ENCODE data around the gene TMEM238. TPM values are rescaled to one million over a fixed set of nuclear protein-coding genes. Genes with fewer than 3 reads are reported as not detected.
"Not testable (repeated sequence)": the region's sequence is repeated elsewhere in the genome, so short reads cannot be mapped to it uniquely, and the experiment has no call there.

TMEM238 gene
- total RNA-seq, 1 experiment from 2014 or later: not detected

DNA sequence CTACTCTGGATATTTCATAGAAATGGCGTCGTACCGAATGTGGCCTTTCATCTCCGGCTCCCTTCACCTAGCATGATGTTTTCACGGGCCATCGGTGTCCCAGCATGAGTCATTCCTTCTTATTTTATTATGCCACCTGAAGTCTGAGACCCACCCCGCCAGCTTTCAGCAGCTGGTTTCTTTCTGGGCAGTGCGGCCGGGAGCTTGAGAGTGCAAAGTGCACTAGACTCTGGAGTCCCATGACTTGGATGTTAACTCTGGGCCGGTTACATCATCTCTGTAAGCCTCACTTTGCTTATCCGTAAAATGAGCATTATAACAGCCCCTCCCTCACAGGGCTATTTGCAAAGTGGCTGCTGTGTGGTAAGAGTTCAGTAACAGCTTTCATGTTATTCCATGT, 50.2 kb downstream of the TMEM238 start:
- in situ Hi-C loops (cut with HindIII; ENCODE audit: low pct_unique_long_range_greater_than_20kb, low sequenced_read_pairs): no loop called here
- no peak for DNase-seq (ENCODE audit: low read depth, low spot score)

DNA sequence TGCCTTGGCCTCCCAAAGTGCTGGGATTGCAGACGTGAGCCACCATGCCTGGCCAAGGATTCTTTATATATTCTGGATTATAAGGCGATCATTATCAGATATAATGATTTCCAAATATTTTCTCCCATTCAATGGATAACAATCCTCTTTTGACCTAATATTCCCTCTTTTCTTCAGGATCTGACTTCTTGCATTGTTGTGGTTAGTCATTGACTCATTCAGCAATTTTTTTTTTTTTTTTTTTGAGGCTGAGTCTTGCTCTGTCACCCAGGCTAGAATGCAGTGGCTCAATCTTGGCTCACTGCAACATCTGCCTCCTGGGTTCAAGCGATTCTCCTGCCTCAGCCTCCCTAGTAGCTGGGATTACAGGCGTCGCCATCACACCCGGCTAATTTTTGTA, 54.3 kb downstream of the TMEM238 start:
- DNase-seq (ENCODE audit: low read depth, low spot score); in situ Hi-C loops (cut with HindIII; ENCODE audit: low pct_unique_long_range_greater_than_20kb, low sequenced_read_pairs): not testable (repeated sequence)

Other genes starting within 250 kb of the TMEM238 start
- 53.1 and 53.4 TPM in 2 replicates for gene TNNT1, start 235.1 kb downstream of the TMEM238 start, total RNA-seq (2014; rRNA removed; shearing (Covaris generic))
- 1.6 and 2.3 TPM in 2 replicates for gene TNNI3, start 226.6 kb downstream of the TMEM238 start, total RNA-seq (2014; rRNA removed; shearing (Covaris generic))
- 2.8 and 3.2 TPM in 2 replicates for gene DNAAF3, start 217.7 kb downstream of the TMEM238 start, total RNA-seq (2014; rRNA removed; shearing (Covaris generic))
- 0.37 and 1.1 TPM in 2 replicates for gene SYT5, start 204.0 kb downstream of the TMEM238 start, total RNA-seq (2014; rRNA removed; shearing (Covaris generic))
- gene PTPRH, start 174.8 kb downstream of the TMEM238 start, total RNA-seq (2014; rRNA removed; shearing (Covaris generic)): 29.8 and 38.1 TPM in 2 replicates
- 0.21 and 0.55 TPM in 2 replicates for gene TMEM86B, start 155.5 kb downstream of the TMEM238 start, total RNA-seq (2014; rRNA removed; shearing (Covaris generic))
- gene PPP6R1, start 125.3 kb downstream of the TMEM238 start, total RNA-seq (2014; rRNA removed; shearing (Covaris generic)): 33.7 and 44.3 TPM in 2 replicates
- 33.7 and 39.7 TPM in 2 replicates for gene HSPBP1, start 104.2 kb downstream of the TMEM238 start, total RNA-seq (2014; rRNA removed; shearing (Covaris generic))
- gene BRSK1, start 100.3 kb downstream of the TMEM238 start, total RNA-seq (2014; rRNA removed; shearing (Covaris generic)): 3.3 and 3.5 TPM in 2 replicates
- not detected in 2 replicates for gene TMEM150B, start 59.0 kb downstream of the TMEM238 start, total RNA-seq (2014; rRNA removed; shearing (Covaris generic))
- gene KMT5C, start 44.4 kb downstream of the TMEM238 start, total RNA-seq (2014; rRNA removed; shearing (Covaris generic)): 5.2 and 7.5 TPM in 2 replicates
- 0.16 and 0.42 TPM in 2 replicates for gene COX6B2, start 29.6 kb downstream of the TMEM238 start, total RNA-seq (2014; rRNA removed; shearing (Covaris generic))
- not detected in 2 replicates for gene GARIN5B, start 21.0 kb downstream of the TMEM238 start, total RNA-seq (2014; rRNA removed; shearing (Covaris generic))
- gene IL11, start 13.8 kb downstream of the TMEM238 start, total RNA-seq (2014; rRNA removed; shearing (Covaris generic)): not detected in 2 replicates
- gene TMEM190, start 7.5 kb downstream of the TMEM238 start, total RNA-seq (2014; rRNA removed; shearing (Covaris generic)): not detected in 2 replicates
- gene RPL28, start 1.6 kb upstream of the TMEM238 start, total RNA-seq (2014; rRNA removed; shearing (Covaris generic)): 394 and 461 TPM in 2 replicates
- 269 and 276 TPM in 2 replicates for gene UBE2S, start 23.5 kb upstream of the TMEM238 start, total RNA-seq (2014; rRNA removed; shearing (Covaris generic))
- gene SHISA7, start 59.0 kb upstream of the TMEM238 start, total RNA-seq (2014; rRNA removed; shearing (Covaris generic)): not detected in 2 replicates
- 79.2 and 90.6 TPM in 2 replicates for gene ISOC2, start 77.3 kb upstream of the TMEM238 start, total RNA-seq (2014; rRNA removed; shearing (Covaris generic))
- not detected in 2 replicates for gene C19orf85, start 80.5 kb upstream of the TMEM238 start, total RNA-seq (2014; rRNA removed; shearing (Covaris generic))
- gene ZNF628, start 92.3 kb upstream of the TMEM238 start, total RNA-seq (2014; rRNA removed; shearing (Covaris generic)): 0.71 and 3.1 TPM in 2 replicates
- gene NAT14, start 100.9 kb upstream of the TMEM238 start, total RNA-seq (2014; rRNA removed; shearing (Covaris generic)): 11.8 TPM in 2 replicates
- 0.05 TPM in 1 of 2 replicates, not detected in the other for gene SSC5D, start 104.1 kb upstream of the TMEM238 start, total RNA-seq (2014; rRNA removed; shearing (Covaris generic))
- gene SBK2, start 152.8 kb upstream of the TMEM238 start, total RNA-seq (2014; rRNA removed; shearing (Covaris generic)): not detected in 2 replicates
- gene SBK3, start 161.3 kb upstream of the TMEM238 start, total RNA-seq (2014; rRNA removed; shearing (Covaris generic)): not detected in 2 replicates
- gene ZNF579, start 196.6 kb upstream of the TMEM238 start, total RNA-seq (2014; rRNA removed; shearing (Covaris generic)): 2.4 and 3.8 TPM in 2 replicates
- gene FIZ1, start 215.2 kb upstream of the TMEM238 start, total RNA-seq (2014; rRNA removed; shearing (Covaris generic)): 1.9 and 5.3 TPM in 2 replicates
- 4.7 and 5.5 TPM in 2 replicates for gene ZNF524, start 216.0 kb upstream of the TMEM238 start, total RNA-seq (2014; rRNA removed; shearing (Covaris generic))
- 0.69 and 0.85 TPM in 2 replicates for gene ZNF865, start 221.4 kb upstream of the TMEM238 start, total RNA-seq (2014; rRNA removed; shearing (Covaris generic))
- 1.7 and 1.8 TPM in 2 replicates for gene ZNF784, start 240.3 kb upstream of the TMEM238 start, total RNA-seq (2014; rRNA removed; shearing (Covaris generic))